GM10266 (cell line): ENCODE measurements around the gene NRXN3.

Experiments used
- DNase-seq: peaks from one replicate; pipeline ENCODE4 v3.0.0; 2012; ENCODE audit errors: extremely low spot score
- TF ChIP-seq, protein P1 (sequence below): IDR thresholded peaks from 2 replicates; pipeline ENCODE4 v1.5.1; 2012; ENCODE audit warnings: mild to moderate bottlenecking, low read depth; ENCODE audit not compliant: control insufficient read depth, insufficient read depth; ENCODE audit errors: missing control alignments

The NRXN3 gene

DNA sequence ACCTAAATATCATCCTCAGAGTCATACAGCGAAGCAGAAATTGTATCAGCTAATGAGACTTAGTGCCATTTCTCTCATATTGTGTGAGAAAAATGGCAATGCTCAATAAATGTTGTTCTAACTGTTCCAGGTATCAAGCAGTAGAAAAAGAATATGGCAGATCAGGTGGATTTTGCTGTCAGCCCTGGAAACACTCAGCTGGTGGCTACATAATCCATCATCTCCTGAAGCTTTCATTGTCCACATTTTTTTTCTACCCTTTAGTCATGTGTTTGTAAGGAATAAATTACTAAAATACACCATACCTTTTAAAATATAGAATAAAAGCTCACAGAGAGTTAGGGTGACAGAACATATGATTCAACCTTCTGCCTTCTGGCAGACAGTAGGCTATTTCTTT lies 1200.8 kb downstream of the NRXN3 start:
- TF ChIP-seq, protein P1, sequence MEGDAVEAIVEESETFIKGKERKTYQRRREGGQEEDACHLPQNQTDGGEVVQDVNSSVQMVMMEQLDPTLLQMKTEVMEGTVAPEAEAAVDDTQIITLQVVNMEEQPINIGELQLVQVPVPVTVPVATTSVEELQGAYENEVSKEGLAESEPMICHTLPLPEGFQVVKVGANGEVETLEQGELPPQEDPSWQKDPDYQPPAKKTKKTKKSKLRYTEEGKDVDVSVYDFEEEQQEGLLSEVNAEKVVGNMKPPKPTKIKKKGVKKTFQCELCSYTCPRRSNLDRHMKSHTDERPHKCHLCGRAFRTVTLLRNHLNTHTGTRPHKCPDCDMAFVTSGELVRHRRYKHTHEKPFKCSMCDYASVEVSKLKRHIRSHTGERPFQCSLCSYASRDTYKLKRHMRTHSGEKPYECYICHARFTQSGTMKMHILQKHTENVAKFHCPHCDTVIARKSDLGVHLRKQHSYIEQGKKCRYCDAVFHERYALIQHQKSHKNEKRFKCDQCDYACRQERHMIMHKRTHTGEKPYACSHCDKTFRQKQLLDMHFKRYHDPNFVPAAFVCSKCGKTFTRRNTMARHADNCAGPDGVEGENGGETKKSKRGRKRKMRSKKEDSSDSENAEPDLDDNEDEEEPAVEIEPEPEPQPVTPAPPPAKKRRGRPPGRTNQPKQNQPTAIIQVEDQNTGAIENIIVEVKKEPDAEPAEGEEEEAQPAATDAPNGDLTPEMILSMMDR = no peak
- no peak for DNase-seq

DNA sequence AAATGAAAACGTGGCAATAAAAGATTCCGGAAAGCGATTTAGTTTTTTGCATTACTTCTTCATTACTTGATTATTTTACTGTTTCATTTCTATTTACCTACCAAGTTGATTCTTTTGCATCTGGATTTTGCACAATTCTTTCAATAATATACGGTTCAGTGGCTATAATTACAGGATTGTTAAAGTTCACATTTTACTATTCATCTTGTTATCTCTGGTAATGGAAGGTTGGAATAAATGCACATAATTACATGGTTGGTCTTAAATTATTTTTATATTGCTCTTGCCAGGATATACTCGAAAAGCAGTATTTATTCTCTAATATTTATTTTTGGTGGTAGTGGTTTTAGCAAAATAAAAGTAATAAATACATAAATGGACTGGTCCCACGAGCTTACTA lies 1203.3 kb downstream of the NRXN3 start:
- DNase-seq = no peak
- TF ChIP-seq, protein P1 = no peak

DNA sequence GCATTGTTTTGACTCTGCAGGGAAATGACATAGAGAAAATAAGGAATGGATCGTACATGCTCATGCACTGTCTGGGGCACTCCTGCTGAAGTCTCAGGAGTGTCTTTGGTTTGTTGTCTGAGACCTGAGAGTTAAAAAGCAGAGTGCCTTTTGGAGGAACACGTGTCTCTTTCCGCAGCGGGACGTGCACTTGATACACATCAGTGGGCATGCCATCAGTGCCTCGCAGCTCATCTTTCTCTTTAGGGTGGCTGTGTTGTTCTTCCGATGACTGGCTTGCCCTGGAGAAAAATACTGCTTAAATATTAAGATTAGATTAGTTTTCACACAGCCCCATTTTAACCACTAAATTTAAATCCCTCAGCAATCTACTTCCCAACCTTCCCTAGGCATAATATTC lies 1205.2 kb downstream of the NRXN3 start:
- no peak for DNase-seq
- TF ChIP-seq, protein P1 = no peak

DNA sequence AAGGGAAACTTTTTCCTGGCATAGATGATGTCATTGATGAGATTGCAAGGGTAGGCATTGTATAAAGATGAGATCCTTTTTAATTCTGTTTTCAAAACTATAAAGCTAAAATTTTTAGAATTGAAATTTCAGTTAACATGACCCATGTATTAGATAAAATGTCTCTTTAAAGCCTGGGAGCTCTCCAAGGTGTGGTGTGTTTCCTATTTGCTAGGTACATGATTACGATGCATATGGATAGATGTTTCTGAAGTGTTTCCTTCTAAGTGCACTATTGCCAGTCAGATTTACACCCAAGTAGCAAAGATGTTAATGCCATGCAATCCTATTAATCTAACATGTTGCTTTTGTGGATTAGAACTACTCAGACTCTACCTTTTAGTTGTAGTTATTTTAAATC lies 1206.4 kb downstream of the NRXN3 start:
- TF ChIP-seq, protein P1 = no peak

DNA sequence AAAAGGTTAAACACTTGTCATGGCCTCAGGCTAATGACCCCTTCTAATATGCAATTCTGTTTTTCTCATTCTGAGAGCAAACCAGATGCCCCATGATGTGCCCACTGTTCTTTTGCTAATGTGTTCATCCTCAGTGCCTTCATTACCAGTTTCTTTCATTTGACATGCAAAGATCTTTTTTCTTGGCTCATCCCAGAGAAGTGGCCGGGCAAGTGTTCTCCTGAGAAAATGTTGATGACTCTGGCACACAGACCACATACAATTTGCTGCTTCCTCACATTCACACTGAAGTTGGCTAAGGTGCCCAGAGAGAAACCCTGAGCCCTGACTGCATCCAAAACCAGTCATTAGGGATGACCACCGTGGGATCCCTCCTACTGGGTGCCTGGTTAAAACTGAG lies 1207.8 kb downstream of the NRXN3 start:
- no peak for DNase-seq
- TF ChIP-seq, protein P1 = no peak

More for the DNA sequence above, 1206.4 kb downstream of the NRXN3 start:
- DNase-seq = no peak

DNA sequence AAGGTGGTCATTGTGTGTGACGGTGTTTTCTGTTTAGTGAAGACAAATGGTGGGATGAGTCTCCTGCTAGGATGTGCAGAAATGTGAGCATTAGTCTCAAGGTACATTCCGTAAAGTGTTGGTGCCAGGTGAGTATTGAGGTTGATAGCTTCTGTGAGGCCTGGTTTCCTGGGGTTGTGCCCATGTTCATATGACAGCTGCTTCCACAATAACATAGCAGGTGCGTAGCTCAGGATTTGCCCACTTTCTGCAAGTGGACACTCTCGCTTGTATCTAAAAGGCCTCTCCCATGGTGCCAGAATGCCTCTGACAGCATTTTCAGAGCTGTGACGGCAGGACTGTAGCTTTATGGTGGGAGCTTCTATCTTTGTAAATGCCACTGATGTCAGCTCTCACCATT lies 1209.1 kb downstream of the NRXN3 start:
- TF ChIP-seq, protein P1 = no peak
- no peak for DNase-seq

DNA sequence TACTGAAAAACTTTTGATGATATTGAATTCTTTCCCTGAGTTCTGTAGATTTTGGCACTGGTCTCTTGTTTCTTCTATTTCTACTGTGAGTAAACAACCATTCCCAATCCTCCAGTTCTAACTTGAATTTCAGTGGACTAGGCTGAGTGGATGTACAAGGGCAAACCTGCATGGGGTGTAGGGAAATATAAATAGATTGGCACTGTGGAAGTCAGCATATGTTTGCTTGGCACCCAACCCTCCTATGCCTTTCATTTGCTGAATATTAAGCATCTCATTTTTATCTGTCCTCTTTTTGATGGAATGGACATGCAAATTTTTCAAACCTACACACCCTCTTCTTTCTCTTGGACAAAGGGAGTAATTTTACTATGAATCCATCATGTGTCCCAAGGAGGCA lies 1212.9 kb downstream of the NRXN3 start:
- TF ChIP-seq, protein P1 = no peak
- DNase-seq = no peak
